Measurements from ENCODE around the gene FAAP20.

Gene FAAP20

DNA sequence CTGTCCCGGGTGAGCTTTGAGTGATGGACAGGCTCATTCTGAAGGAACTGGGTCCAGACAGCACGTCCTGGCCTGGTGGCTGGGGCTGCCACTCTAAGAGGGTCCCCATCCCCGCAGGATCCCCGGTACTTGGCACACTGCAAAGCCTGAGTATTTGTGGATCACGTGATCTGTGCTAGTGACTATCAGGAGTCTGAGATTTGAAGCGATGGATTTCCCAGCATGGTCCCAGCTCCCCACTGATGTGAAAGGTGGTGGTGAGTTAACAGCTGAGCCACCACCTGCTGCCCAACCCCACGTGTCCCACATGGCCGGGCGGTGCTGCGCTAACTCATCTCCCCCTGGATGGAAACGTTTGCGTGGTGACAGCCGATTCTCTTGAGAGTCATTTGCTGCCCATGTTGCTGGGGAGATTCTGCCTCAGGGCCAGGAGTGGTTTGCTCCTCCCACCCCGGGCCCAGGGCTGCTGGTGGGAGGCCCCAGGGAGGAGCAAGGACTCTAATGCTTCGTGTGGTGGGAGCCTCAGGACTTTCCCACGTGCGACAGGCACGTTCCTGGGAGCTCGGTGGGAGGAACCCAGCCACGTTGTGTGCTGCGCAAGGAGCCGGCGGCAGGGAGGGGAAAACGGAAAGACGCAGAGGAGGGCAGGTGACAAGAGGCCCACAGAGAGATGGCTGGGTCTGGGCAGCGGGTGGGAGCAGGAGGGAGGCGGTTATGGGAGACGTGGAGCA, 15.1 kb downstream of the FAAP20 start:
- DNase-seq (ENCODE audit: low spot score) (no peak), FAIRE-seq (no peak)

- DNase-seq (ENCODE audit: low spot score) = no peak
- no peak for FAIRE-seq
These were observed 15.7 kb downstream of the FAAP20 start for GRCh38 chr1:2178875-2179274.

DNA sequence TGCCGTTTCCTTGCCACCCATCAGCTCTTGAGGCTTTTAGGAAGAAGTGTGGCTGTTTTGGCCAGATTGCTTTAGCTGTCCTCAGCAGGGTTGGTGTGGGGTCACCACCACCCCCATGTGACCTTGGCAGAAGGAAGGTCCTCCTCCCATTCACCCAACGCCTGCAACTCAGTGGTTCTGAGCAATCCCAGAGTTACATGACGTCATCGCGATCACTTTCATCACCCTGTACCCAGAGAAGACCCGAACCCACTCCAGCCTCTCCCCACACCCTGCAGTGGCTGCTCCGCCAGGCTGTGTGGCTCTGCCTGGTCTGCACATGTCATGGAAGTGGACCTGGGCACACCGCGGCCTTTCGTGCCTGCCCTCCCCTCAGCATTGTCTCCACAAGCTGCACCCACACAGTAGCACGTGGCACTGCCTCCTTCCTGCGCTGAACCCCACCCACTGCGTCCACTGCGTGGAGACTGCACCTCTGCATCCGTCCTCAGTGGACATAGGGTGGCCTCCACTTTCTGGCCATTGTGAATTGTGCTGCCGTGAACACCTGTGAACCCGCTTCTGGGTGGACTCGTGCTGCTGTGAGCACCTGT, 16.5 kb downstream of the FAAP20 start:
- DNase-seq (ENCODE audit: low spot score) (no peak), FAIRE-seq (no peak)

DNA sequence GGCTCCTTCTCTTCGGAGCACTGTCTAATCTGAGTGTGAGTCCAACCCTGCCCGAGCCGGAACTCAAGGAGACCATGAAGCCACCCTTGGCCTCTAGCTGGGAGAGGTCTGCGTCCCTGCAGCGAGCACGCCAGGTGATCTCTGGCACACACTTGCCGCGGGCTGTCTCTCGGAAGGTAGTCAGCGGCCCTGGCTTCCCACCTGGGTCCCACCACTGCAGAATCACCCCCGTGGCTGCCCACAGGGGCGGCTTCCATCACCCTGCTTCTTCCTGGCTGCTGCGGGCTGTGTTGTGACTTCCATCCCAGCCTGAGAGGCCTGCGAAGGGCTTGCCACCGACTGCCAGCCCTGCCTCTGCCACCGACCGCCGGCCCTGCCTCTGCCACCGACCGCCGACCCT, 17.0 kb downstream of the FAAP20 start:
- DNase-seq (ENCODE audit: low spot score) = no peak

GRCh38 chr1:2176615-2177014, 18.0 kb downstream of the FAAP20 start:
- no peak for DNase-seq (ENCODE audit: low spot score)
- no peak for FAIRE-seq

More for the DNA sequence above, 17.0 kb downstream of the FAAP20 start:
- FAIRE-seq = no peak

GRCh38 chr1:2175681-2176454, 18.7 kb downstream of the FAAP20 start:
- FAIRE-seq = no peak

DNA sequence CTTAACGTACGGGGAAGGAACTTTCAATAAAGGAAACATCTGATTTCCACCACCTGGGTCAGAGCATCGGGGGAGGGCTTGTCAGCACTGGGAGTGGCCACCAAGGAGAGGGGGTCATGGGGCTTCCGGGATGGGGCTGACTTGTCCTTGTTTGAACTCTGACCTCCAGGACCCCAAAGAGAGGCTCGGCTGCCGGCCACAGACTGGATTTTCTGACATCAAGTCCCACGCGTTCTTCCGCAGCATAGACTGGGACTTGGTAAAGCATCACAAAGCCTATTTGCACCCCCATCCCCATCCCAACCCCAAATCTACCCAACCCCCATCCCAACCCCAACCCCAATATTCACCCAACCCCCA, 19.5 kb downstream of the FAAP20 start:
- DNase-seq (ENCODE audit: low spot score) = no peak
- no peak for FAIRE-seq

More at GRCh38 chr1:2175681-2176454, 18.7 kb downstream of the FAAP20 start:
- DNase-seq (ENCODE audit: low spot score) = no peak

GRCh38 chr1:2174348-2175054, 20.1 kb downstream of the FAAP20 start:
- FAIRE-seq = no peak

GRCh38 chr1:2173546-2174347, 20.8 kb downstream of the FAAP20 start:
- FAIRE-seq = no peak
- DNase-seq (ENCODE audit: low spot score) = no peak

More at GRCh38 chr1:2174348-2175054, 20.1 kb downstream of the FAAP20 start:
- DNase-seq (ENCODE audit: low spot score) = peak; percentile 41

- FAIRE-seq (no peak), DNase-seq (ENCODE audit: low spot score) (no peak)
These were observed 21.9 kb downstream of the FAAP20 start for GRCh38 chr1:2172551-2173146.

DNA sequence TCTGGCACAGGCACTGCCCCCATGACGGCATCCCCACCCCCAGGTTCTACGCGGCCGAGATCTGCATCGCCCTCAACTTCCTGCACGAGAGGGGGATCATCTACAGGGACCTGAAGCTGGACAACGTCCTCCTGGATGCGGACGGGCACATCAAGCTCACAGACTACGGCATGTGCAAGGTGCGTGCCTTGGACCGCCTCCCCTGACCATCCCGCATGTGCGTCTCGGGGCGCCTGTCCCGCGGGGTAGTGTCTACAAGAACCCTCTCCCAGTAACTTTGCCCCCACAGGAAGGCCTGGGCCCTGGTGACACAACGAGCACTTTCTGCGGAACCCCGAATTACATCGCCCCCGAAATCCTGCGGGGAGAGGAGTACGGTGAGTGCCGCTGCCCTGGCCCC, 22.6 kb downstream of the FAAP20 start:
- FAIRE-seq (no peak), DNase-seq (ENCODE audit: low spot score) (no peak)

DNA sequence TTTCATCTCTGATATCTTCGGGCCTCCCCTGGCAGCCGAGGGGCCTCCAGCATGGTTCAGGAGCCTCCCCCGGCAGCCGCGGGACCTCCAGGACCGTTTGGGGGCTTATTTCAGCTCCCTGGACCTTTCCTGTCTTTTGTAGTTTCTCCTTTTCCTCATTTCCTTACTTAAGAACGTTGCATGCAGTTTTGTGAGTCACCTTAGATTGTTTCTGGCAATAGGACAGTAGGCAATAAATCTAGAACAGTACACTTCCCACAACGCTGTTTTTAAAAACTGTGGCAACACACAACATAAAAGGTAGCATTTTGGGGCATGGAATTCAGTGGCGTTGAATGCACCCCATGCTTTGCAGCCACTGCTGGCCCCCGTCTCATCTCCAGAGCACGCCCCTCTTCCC, 24.4 kb downstream of the FAAP20 start:
- DNase-seq (ENCODE audit: low spot score) (no peak), FAIRE-seq (no peak)

GRCh38 chr1:2169200-2169836, 25.3 kb downstream of the FAAP20 start:
- FAIRE-seq = no peak

GRCh38 chr1:2168535-2168934, 26.0 kb downstream of the FAAP20 start:
- FAIRE-seq = no peak
- DNase-seq (ENCODE audit: low spot score) = no peak

More at GRCh38 chr1:2169200-2169836, 25.3 kb downstream of the FAAP20 start:
- no peak for DNase-seq (ENCODE audit: low spot score)

DNA sequence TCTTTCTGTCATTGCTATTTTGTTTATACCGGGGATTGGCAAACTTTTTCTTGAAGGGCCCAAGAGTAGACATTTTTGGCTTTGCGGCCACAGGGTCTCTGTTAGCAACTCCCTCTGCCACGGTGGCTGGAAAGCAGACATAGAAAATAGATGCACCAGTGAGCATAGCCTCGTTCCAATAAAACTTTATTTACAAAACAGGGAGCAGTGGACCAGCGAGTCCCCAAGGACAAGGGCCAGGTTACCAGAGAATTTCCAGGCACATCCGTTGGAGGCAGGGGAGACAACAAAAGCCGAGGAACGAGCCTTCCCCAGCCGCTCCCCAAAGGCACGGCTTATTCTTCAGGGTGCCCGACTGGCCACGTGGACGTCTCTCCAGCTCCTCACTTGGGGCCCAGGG, 26.5 kb downstream of the FAAP20 start:
- no peak for FAIRE-seq
- DNase-seq (ENCODE audit: low spot score) = no peak

- FAIRE-seq (no peak), DNase-seq (ENCODE audit: low spot score) (no peak)
These were observed 27.9 kb downstream of the FAAP20 start for GRCh38 chr1:2166695-2167094.

DNA sequence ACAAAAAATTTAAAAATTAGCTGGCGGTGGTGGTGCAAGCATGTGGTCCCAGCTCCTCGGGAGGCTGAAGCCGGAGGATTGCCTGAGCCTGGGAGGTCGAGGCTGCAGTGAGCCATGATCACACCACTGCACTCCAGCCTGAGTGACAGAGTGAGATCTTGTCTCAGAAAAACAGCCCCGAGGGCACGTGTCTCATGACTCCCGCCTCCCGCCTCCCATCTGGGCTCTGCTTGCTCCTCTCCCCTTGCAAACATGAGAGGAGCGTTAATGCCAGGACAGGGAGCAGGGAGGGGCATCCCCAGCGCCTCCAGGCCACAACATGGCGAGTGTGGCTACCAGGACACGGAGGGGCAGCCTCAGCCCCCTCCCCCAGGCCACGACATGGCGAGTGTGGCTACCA, 28.3 kb downstream of the FAAP20 start:
- DNase-seq (ENCODE audit: low spot score) (no peak), FAIRE-seq (no peak)

- FAIRE-seq (no peak), DNase-seq (ENCODE audit: low spot score) (no peak)
These were observed 28.9 kb downstream of the FAAP20 start for GRCh38 chr1:2165646-2166045.

DNA sequence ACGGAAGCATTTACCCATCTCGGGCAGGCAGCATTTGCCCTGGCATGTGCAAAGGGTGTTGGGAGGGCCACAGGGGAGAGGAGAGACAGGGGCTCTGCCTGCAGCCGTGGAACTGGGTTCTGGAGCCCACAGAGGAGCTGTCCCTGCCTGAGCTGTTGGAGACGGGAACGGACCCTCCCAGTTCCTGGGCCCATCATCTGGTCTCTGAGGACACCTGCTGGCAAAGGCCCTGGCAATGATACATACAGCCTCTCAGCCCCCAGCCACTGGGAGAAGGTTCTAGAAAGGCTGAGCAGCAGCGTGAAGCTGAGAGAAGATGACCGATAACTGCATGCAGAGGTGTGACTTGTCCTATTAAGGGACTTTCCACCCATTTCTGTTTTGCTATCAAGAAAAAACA, 31.4 kb downstream of the FAAP20 start:
- DNase-seq (ENCODE audit: low spot score) (no peak), FAIRE-seq (no peak)
